IPS-11a (cell line): ENCODE data around the gene EIF4G3.
"Not testable (repeated sequence)": the region's sequence is repeated elsewhere in the genome, so short reads cannot be mapped to it uniquely, and the experiment has no call there.

ENCODE experiments used
- H3K4me3 ChIP-seq: one replicate; pipeline ENCODE4 v1.5.1; 2013; ENCODE audit warnings: low read depth, low read length, control low read depth

Gene EIF4G3

GRCh38 chr1:20956272-20956671 is 220.4 kb downstream of the EIF4G3 start:
- no peak overlapping the region for H3K4me3 ChIP-seq

- no peak overlapping the region for H3K4me3 ChIP-seq
These were observed 226.0 kb downstream of the EIF4G3 start for GRCh38 chr1:20950679-20951078.

DNA sequence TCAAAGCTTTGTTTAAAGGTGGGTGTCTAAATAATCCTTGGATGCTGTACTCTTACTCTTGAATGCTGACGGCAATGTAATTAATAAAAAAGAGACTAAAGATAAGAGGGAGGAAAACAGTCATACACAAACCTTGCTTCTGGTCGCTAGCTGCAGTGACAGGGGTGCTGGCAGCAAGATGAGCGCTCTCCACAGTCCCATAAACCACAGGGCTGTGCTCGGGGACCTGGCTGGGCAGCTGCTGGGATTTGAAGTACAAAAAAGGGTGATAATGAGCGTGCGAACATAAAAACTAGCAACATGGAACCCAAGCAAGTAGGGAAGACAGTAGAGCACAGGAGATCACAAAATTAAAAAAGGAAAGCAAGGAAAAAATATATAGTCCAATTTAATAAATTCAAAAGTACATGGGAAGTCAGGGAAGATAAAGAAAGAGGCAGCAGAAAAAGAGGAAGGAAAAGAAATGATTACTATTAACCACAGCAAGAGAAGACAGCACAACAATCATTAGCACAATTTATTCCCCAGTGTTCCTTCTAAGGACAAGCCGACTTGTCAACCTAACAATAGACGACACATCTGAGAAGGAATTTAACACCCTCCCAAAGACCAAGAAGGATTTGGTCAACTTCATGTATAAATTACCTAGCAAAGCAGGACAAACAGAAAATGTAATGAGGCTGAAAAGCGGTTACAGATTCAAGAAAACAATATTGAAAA is 226.7 kb downstream of the EIF4G3 start:
- no peak overlapping the region for H3K4me3 ChIP-seq

- no peak overlapping the region for H3K4me3 ChIP-seq
These were observed 228.6 kb downstream of the EIF4G3 start for GRCh38 chr1:20948101-20948500.

- H3K4me3 ChIP-seq, result no peak overlapping the region
These were observed 229.3 kb downstream of the EIF4G3 start for GRCh38 chr1:20947409-20947808.

GRCh38 chr1:20936621-20937020 is 240.1 kb downstream of the EIF4G3 start:
- no peak overlapping the region for H3K4me3 ChIP-seq

GRCh38 chr1:20936216-20936615 is 240.5 kb downstream of the EIF4G3 start:
- no peak overlapping the region for H3K4me3 ChIP-seq

DNA sequence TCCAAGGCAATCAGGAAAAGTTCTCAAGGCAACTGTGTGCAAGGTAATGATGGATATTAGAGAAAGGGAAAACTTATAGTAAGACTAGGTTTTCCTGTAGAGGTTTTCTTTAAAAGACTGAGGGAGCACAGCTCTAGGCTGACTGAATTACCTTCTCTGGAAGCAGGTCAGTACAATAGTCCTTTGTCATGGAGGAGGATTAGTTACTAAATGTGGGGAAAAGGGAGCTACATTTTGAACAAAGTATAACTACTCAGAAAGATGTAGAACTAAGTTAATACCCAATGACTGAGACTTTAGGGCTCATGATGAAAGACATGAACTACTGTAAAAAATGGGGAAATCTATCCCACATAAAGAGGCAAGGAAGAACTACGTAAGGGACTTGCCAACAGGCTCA is 241.0 kb downstream of the EIF4G3 start:
- H3K4me3 ChIP-seq, result no peak overlapping the region

- no peak overlapping the region for H3K4me3 ChIP-seq
These were observed 244.2 kb downstream of the EIF4G3 start for GRCh38 chr1:20932437-20932977.

GRCh38 chr1:20931930-20932436 is 244.7 kb downstream of the EIF4G3 start:
- H3K4me3 ChIP-seq, result no peak overlapping the region

GRCh38 chr1:20930427-20930826 is 246.3 kb downstream of the EIF4G3 start:
- no peak overlapping the region for H3K4me3 ChIP-seq

GRCh38 chr1:20928146-20928545 is 248.6 kb downstream of the EIF4G3 start:
- no peak overlapping the region for H3K4me3 ChIP-seq

- no peak overlapping the region for H3K4me3 ChIP-seq
These were observed 255.4 kb downstream of the EIF4G3 start for GRCh38 chr1:20921285-20921684.

DNA sequence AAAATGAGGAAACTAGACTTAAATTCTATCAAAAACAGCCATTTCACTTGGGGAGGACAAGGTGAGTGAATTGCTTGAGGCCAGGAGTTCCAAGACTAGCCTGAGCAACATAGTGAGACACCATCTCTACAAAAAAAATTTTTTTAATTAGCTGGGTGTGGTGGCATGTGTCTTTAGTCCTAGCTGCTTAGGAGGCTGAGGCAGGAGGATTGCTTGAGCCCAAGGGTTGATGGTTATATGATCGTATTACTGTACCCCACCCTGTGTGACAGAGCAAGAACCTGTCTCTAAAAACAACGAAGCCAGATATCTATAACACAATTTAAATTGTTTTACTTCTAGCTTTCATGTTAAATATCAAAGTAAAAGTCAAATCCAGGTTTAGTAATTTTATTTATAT is 263.5 kb downstream of the EIF4G3 start:
- no peak overlapping the region for H3K4me3 ChIP-seq

DNA sequence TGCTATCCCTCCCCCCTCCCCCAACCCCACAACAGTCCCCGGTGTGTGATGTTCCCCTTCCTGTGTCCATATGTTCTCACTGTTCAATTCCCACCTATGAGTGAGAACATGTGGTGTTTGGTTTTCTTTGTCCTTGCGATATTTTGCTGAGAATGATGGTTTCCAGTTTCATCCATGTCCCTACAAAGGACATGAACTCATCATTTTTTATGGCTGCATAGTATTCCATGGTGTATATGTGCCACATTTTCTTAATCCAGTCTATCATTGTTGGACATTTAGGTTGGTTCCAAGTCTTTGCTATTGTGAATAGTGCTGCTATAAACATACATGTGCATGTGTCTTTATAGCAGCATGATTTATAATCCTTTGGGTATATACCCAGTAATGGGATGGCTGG is 269.2 kb downstream of the EIF4G3 start:
- not testable (repeated sequence) for H3K4me3 ChIP-seq

DNA sequence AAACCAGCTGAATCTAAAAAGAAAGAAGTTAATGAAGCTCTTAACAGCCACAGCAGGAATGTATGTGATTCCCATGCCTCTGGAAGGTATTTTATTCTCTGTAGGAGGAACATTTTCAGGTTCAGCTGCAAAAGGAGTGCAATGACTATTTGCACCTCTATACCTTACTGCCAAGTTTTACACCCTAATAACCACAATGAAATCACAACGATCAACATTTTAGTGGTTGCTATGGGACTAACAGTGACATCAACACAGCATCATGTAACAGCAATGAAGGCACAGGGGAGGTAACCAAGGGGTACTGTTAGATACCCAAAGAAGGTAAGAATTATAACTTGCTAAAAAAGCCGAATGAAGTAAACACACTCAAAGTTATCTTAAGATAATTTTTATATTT is 273.3 kb downstream of the EIF4G3 start:
- no peak overlapping the region for H3K4me3 ChIP-seq

GRCh38 chr1:20900056-20900455 is 276.6 kb downstream of the EIF4G3 start:
- H3K4me3 ChIP-seq, result no peak overlapping the region

GRCh38 chr1:20899154-20899972 is 277.3 kb downstream of the EIF4G3 start:
- H3K4me3 ChIP-seq, result no peak overlapping the region

DNA sequence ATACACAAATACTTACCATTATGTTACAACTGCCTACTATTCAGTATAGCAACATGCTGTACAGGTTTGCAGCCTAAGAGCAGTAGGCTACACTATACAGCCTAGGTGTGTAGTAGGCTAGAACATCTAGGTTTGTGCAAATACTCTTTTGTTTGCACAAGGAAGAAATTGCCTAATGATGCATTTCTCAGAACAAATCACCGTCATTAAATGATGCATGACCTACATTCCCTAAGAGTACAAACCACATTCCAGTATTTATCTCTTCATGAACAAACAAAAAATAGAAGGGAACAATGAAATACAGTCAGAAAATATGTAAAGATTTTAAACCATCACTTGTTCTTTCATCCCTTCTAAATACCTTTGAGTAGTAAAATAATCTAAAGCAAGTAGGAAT is 279.9 kb downstream of the EIF4G3 start:
- H3K4me3 ChIP-seq, result no peak overlapping the region

GRCh38 chr1:20893931-20894330 is 282.8 kb downstream of the EIF4G3 start:
- no peak overlapping the region for H3K4me3 ChIP-seq

- no peak overlapping the region for H3K4me3 ChIP-seq
These were observed 285.6 kb downstream of the EIF4G3 start for GRCh38 chr1:20891091-20891490.

DNA sequence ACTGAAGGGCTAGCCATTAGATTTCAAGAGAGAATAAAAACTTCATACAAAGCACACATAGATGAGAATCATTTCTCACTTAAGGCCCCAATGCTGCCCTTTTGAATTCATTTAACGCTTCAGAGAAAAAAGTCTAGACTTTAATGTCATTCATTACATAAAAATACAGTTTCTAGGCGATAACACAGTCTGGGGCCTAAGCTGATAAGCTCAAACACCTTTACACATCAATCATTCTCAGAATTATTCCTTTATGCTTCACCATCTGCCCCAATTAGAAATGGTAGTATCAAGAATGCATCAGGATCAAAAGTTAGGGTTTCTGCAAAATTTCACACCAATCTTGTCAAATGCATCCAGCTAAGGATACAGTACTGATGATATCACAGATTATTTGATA is 289.5 kb downstream of the EIF4G3 start:
- H3K4me3 ChIP-seq, result no peak overlapping the region
